GM21367 (cell line): ENCODE measurements around the gene COL8A2.

ENCODE experiments used
- ATAC-seq: cut with Tn5 transposase; IDR thresholded peaks from one replicate; pipeline ENCODE4 v1.9.1; 2021; ENCODE audit not compliant: unreplicated experiment

COL8A2 gene

DNA sequence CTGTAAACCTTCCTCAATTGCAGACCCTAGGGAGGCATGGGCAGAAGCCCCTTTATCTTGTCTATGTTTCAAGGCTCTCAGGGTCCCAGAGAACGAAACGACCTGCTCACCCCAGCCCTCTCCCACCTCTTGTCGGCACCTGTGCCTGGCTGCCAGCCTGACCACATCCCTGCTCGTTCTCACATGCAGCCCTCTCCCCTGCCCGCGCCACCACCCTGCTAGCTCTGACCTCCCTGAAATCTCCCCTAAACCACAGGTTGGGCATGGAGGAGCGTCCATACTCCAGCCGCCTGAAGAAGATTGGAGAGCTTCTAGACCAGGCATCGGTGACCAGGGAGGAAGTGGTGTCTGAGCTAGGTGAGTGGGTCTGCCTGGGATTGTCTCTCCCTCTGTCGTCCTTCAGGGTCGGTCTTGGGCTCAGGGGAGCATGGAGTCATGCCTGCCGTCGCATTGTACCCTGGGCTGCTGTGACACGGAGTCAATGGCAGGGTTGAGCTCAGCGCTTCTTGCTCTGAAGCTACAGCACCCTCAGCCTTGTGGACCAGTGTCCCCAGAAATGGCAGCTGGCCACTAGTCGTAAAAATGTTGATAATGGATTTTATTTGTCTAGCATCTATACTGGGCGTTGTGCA lies 32.7 kb downstream of the COL8A2 start:
- no peak for ATAC-seq

DNA sequence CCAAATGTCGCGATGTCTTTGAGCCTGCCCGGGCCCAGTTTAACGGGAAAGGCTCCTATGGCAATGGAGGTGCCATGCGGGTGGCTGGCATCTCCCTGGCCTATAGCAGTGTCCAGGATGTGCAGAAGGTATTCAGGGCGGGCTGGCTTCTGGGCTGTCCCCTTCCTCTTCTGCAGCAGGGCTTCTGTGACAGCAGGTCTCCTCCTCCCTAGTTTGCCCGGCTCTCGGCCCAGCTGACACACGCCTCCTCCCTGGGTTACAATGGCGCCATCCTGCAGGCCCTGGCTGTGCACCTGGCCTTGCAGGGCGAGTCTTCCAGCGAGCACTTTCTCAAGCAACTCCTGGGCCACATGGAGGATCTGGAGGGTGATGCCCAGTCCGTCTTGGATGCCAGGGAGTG lies 33.3 kb downstream of the COL8A2 start:
- no peak for ATAC-seq

GRCh38 chr1:36091141-36091540 lies 33.9 kb downstream of the COL8A2 start:
- ATAC-seq: no peak

GRCh38 chr1:36089393-36090121 lies 35.5 kb downstream of the COL8A2 start:
- no peak for ATAC-seq

GRCh38 chr1:36088577-36089392 lies 36.2 kb downstream of the COL8A2 start, which contains the start of gene ADPRS:
Gene ADPRS (plus strand): TSS chr1:36088892. CDS start chr1:36088905, 13 bp downstream.
- ATAC-seq: peak; percentile 59

DNA sequence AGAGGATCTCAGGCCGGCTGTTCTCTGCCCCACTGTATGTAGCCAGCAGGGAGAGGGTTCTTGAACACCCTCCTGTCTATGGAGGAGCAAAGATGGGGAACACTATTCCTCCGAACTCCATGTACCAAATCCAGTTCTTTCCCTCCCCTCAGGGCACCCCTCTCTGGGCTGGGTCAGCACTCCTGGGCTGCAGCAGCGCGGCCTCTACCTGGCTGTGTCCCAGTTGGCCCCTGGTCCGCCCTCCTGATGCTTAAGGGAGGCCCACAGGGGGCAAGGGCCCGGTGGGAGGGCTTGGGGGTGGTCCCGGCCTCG lies 36.8 kb downstream of the COL8A2 start:
- no peak for ATAC-seq

DNA sequence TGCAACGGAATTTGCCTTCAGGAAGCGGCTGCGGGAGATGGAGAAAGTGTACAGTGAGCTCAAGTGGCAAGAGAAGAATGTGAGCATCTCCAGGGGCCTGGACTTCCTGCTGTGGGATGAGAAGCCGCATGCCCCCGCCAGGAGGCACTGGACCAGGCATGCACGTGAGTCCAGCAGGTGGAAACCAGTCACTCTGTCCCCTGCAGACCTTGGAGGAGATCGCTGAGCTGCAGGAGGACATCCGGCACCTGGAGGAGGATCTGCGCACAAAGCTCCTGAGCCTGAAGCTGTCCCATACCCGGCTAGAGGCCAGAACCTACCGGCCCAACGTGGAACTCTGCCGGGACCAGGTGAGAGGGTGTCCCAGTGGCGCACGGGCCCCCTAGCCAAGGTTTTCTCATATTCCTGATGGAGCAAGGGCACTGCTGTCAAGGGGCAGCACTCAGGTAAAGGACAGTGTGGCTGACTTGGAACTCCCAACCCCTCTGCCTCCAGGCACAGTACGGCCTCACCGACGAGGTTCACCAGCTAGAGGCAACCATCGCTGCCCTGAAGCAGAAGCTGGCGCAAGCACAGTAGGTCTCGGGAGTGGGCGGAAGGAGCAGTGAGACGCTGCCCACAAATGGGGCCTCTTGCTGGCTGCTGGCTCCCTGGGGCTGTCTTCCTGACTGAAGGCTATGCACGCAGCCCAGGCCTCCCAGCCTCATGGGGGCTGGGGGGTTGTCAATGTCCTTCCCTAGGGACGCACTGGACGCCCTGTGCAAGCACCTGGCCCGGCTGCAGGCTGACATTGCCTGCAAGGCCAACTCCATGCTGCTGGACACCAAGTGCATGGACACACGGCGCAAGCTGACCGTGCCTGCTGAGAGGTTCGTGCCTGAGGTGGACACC lies 37.5 kb downstream of the COL8A2 start:
- ATAC-seq: no peak

DNA sequence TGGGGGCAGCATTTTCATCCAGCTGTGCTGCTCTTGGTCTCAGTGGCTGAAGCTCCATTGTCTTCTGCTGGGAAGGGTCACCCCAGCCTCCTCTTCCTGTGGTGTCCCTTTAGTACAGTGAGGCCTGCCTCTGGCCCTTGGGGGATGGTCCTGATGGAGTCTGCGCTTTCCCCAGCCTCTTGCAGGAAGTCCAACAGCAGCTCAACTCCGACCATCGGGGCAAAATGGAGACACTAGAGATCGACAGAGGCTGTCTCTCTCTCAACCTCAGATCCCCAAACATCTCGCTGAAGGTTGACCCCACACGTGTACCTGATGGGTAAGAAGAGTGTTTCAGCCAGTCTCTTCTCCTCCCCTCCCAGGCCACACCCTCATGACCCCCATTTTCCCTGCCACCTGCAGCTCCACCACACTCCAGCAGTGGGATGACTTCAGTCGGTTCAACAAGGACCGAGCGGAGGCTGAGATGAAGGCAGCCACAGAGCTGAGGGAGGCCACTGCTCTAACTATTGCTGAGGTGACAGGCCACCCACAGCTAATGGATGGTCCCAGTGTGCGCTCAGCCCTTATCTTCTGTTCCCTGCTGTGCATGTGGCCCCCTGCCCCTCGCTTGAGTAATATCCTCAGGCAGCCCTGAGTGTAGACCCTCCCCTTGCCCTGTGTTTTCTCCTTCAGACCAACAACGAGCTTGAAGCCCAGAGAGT lies 38.3 kb downstream of the COL8A2 start:
- no peak for ATAC-seq

- ATAC-seq: no peak
Observed at GRCh38 chr1:36085686-36086526, 39.1 kb downstream of the COL8A2 start.

DNA sequence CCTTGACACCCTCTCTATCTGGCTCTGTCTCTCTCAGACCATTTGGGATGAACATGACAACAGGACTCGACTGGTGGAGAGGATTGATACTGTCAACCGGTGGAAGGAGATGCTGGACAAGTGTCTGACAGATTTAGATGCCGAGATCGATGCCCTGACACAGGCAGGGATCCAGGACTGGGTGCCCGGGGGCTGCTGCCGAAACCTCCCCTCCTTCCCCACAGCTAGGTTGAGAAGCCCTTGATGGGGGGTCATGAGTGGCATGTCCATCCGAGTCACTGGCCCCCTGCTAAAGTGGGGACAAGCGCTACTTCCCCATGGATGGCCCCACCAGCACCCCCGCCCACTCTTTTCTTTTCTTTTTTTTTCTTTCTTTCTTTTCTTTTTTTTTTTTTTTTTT lies 39.9 kb downstream of the COL8A2 start:
- ATAC-seq: no peak

- no peak for ATAC-seq
Observed at GRCh38 chr1:36084497-36085115, 40.4 kb downstream of the COL8A2 start.

- no peak for ATAC-seq
Observed at GRCh38 chr1:36083635-36084496, 41.2 kb downstream of the COL8A2 start, which contains the start of gene TEKT2. Gene TEKT2 (plus strand): TSS chr1:36084094. CDS start chr1:36084922, 828 bp downstream.

DNA sequence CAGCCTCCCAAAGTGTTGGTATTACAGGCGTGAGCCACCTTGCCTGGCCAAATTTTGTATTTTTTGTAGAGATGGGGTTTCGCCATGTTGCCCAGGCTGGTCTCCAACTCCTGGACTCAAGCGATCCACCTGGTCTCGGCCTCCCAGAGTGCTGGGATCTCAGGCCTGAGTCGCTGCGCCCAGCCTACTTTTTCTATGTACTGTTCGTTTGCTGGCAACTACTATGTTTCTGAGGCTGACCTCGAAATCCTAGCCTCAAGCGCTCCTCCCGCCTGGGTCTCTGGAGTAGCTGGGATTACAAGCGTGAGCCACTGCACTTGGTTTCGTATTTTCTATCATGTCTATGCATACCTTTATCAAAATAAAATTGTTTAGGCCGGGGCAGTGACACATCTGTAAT lies 41.8 kb downstream of the COL8A2 start:
- no peak for ATAC-seq

- ATAC-seq: no peak
Observed at GRCh38 chr1:36081926-36082485, 43.0 kb downstream of the COL8A2 start.

DNA sequence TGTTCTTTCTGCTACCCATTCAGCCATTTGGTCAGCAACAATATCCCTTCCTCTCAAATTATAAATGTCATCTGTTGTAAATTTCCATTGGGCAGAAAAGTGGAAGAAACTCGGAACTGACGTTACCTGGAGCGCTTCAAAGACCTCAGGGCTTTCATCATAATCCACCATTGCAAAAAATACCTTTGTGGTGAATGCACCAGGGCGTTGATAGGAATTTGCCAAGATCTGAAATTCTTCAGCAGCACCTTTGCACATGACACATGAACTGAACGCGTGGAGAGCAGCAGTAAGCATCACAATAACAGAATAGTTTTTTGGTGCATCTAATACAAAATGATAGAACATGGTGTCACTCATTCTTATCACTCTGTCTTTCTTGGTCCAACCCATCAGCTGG lies 44.2 kb downstream of the COL8A2 start:
- ATAC-seq: no peak

DNA sequence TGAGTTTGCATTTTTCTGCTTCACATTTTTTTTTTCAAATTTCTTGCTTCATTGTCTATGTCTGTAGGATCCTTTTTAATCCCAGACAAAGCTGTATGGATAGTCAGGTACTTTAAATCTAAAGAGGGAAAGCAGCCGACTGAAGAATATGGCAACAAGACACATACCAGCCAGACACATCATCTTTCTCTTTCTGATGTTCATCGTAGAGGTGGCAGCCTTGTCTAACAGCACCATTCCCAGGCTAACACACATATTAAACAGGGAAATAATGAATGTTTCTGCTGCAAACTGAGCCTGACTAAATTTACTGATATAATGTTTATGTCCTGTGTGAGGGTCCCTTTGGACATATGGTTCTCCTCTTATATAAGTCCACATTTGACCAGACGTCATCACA lies 44.8 kb downstream of the COL8A2 start:
- ATAC-seq: no peak

GRCh38 chr1:36076979-36077573 lies 47.9 kb downstream of the COL8A2 start:
- ATAC-seq: no peak
